CD8-positive, alpha-beta memory T cell (primary cell): ENCODE data around the gene IDUA. TPM values are rescaled to one million over a fixed set of nuclear protein-coding genes. Genes with fewer than 3 reads are reported as not detected.
"Not testable (repeated sequence)": the region's sequence is repeated elsewhere in the genome, so short reads cannot be mapped to it uniquely, and the experiment has no call there.

Experiments used
- CTCF ChIA-PET: fragments of 350-600 bp; sonication (Branson Sonifier 250); formaldehyde crosslinking; loops from one replicate; lab custom pipeline; 2021; ENCODE audit warnings: antibody characterized with exemption; lab: Charles Lee
- POLR2A ChIA-PET: fragments of 350-600 bp; sonication (Branson Sonifier 250); formaldehyde crosslinking; loops from one replicate; lab custom pipeline; 2021; ENCODE audit warnings: antibody characterized with exemption; lab: Charles Lee
- DNase-seq, 5 donors: peaks; one replicate each; pipeline versions ENCODE4 v3.0.0 to v3.0.0-alpha.2; 2020 to 2022; ENCODE audit warnings: mixed read lengths in 1 of 5
- H3K27ac ChIP-seq: one replicate; pipeline ENCODE4 v1.7.0; 2013; ENCODE audit warnings: low read depth, mild to moderate bottlenecking, low read length, moderate library complexity
- H3K27me3 ChIP-seq: 2 replicates; pipeline ENCODE4 v1.7.0; 2013; ENCODE audit warnings: low read length, mild to moderate bottlenecking; ENCODE audit not compliant: insufficient read depth, poor library complexity, severe bottlenecking
- H3K36me3 ChIP-seq: 2 replicates; pipeline ENCODE4 v1.7.0; 2013; ENCODE audit warnings: mild to moderate bottlenecking, low read length, moderate library complexity; ENCODE audit not compliant: insufficient read depth
- H3K4me1 ChIP-seq: 2 replicates; pipeline ENCODE4 v1.7.0; 2013; ENCODE audit warnings: mild to moderate bottlenecking, low read length, moderate library complexity; ENCODE audit not compliant: insufficient read depth
- H3K4me3 ChIP-seq: 2 replicates; pipeline ENCODE4 v1.7.0; 2013; ENCODE audit warnings: mild to moderate bottlenecking, low read length
- H3K9me3 ChIP-seq: 2 replicates; pipeline ENCODE4 v1.7.0; 2013; ENCODE audit warnings: mild to moderate bottlenecking, low read length
- H3K27ac Mint-ChIP-seq, 8 donors: one replicate each; pipeline ENCODE4 v1.8.0; 2020 to 2021; ENCODE audit warnings: mixed read lengths in 8 of 8, mild to moderate bottlenecking in 6 of 8, inconsistent platforms in 3 of 8, moderate library complexity in 3 of 8
- H3K27me3 Mint-ChIP-seq, 2 donors: one replicate each; pipeline ENCODE4 v1.8.0; 2020 to 2021; ENCODE audit warnings: mixed read lengths in 2 of 2, mild to moderate bottlenecking in 1 of 2, moderate library complexity in 1 of 2
- H3K36me3 Mint-ChIP-seq, 3 donors: one replicate each; pipeline ENCODE4 v1.8.0; 2020 to 2021; ENCODE audit warnings: mixed read lengths in 3 of 3, inconsistent platforms in 1 of 3, mild to moderate bottlenecking in 1 of 3
- H3K4me1 Mint-ChIP-seq, 3 donors: one replicate each; pipeline ENCODE4 v1.8.0; 2020 to 2021; ENCODE audit warnings: mixed read lengths in 3 of 3, inconsistent platforms in 1 of 3, mild to moderate bottlenecking in 1 of 3
- H3K4me3 Mint-ChIP-seq, 7 donors: one replicate each; pipeline ENCODE4 v1.8.0; 2020 to 2021; ENCODE audit warnings: mixed read lengths in 7 of 7, mild to moderate bottlenecking in 6 of 7, moderate library complexity in 4 of 7, inconsistent platforms in 2 of 7
- H3K9me3 Mint-ChIP-seq, 5 donors: one replicate each; pipeline ENCODE4 v1.8.0; 2020 to 2022; ENCODE audit warnings: mixed read lengths in 5 of 5, mild to moderate bottlenecking in 3 of 5, moderate library complexity in 2 of 5, inconsistent platforms in 1 of 5
- polyA plus RNA-seq: library from polyadenylated mRNA; unstranded; fragments of 300-500 nt; fragmentation: Illumina TruSeq; gene quantifications from one replicate; pipeline ENCODE4 v1.2.3, GENCODE V29; 2021
- total RNA-seq, 2 experiments: library from RNA; stranded (reverse); gene quantifications; one replicate each; pipeline ENCODE4 v1.2.3, GENCODE V29; 2021

The IDUA gene
- total and polyA plus RNA-seq, 3 experiments from 2014 or later = 9.3 to 19.1 (median 18.7) TPM

GRCh38 chr4:996997-997374 is 10.1 kb downstream of the IDUA start:
- Mint-ChIP-seq H3K36me3 (peaks cover 0 to 3% (median 0%) of the 10 kb centered on the region in 3 donors), H3K27me3 (peaks cover 10 to 23% of the 10 kb centered on the region in 2 donors), H3K4me1 (peaks cover 0 to 11% (median 1%) of the 10 kb centered on the region in 3 donors), H3K27ac (no peak overlapping the region), H3K4me3 (peak overlapping the region in 1 of 7 donors; percentile 6), H3K9me3 (no peaks in the 10 kb centered on the region)
- Histone ChIP-seq H3K4me3 (no peak overlapping the region), H3K4me1 (no peaks in the 10 kb centered on the region), H3K27ac (peak overlapping the region; percentile 75), H3K9me3 (no peaks in the 10 kb centered on the region), H3K27me3 (peaks cover 15% of the 10 kb centered on the region), H3K36me3 (no peaks in the 10 kb centered on the region)
- ChIA-PET POLR2A (no interaction called here), CTCF (no interaction called here)
- no peak for DNase-seq

GRCh38 chr4:997375-998071 is 10.7 kb downstream of the IDUA start:
- H3K4me1 ChIP-seq = no peaks in the 10 kb centered on the region
- no peak overlapping the region for H3K27ac ChIP-seq
- peaks cover 18% of the 10 kb centered on the region for H3K27me3 ChIP-seq
- H3K9me3 Mint-ChIP-seq = no peaks in the 10 kb centered on the region
- peaks cover 0 to 11% (median 1%) of the 10 kb centered on the region in 3 donors for H3K4me1 Mint-ChIP-seq
- no peaks in the 10 kb centered on the region for H3K36me3 Mint-ChIP-seq
- ChIA-PET POLR2A (no interaction called here), CTCF (no interaction called here)
- H3K27ac Mint-ChIP-seq = no peak overlapping the region
- H3K36me3 ChIP-seq = no peaks in the 10 kb centered on the region
- peaks cover 11 to 27% of the 10 kb centered on the region in 2 donors for H3K27me3 Mint-ChIP-seq
- peak overlapping the region in 1 of 7 donors; percentile 29 for H3K4me3 Mint-ChIP-seq
- no peak overlapping the region for H3K4me3 ChIP-seq
- no peaks in the 10 kb centered on the region for H3K9me3 ChIP-seq
- DNase-seq = no peak

- Mint-ChIP-seq H3K27ac (no peak overlapping the region), H3K9me3 (no peaks in the 10 kb centered on the region), H3K27me3 (peaks cover 11 to 27% of the 10 kb centered on the region in 2 donors), H3K36me3 (no peaks in the 10 kb centered on the region), H3K4me1 (peaks cover 0 to 11% (median 1%) of the 10 kb centered on the region in 3 donors), H3K4me3 (peak overlapping the region in 2 of 7 donors; percentile 29 to 49)
- no peaks in the 10 kb centered on the region for H3K4me1 ChIP-seq
- peaks cover 18% of the 10 kb centered on the region for H3K27me3 ChIP-seq
- H3K36me3 ChIP-seq = no peaks in the 10 kb centered on the region
- CTCF ChIA-PET = no interaction called here
- POLR2A ChIA-PET = no interaction called here
- H3K27ac ChIP-seq = no peak overlapping the region
- DNase-seq = no peak
- no peaks in the 10 kb centered on the region for H3K9me3 ChIP-seq
- no peak overlapping the region for H3K4me3 ChIP-seq
Measured at GRCh38 chr4:998096-998691, 11.3 kb downstream of the IDUA start.

- peaks cover 18% of the 10 kb centered on the region for H3K27me3 ChIP-seq
- H3K4me3 Mint-ChIP-seq, H3K36me3 Mint-ChIP-seq, POLR2A ChIA-PET, H3K4me1 ChIP-seq, H3K9me3 Mint-ChIP-seq, H3K36me3 ChIP-seq, H3K27ac ChIP-seq, H3K27ac Mint-ChIP-seq, DNase-seq, H3K4me3 ChIP-seq, H3K9me3 ChIP-seq, CTCF ChIA-PET: not testable (repeated sequence)
- peaks cover 0 to 14% (median 1%) of the 10 kb centered on the region in 3 donors for H3K4me1 Mint-ChIP-seq
- H3K27me3 Mint-ChIP-seq = peaks cover 11 to 34% of the 10 kb centered on the region in 2 donors
Measured at GRCh38 chr4:999240-999863, 12.5 kb downstream of the IDUA start.

GRCh38 chr4:999882-1000425 is 13.1 kb downstream of the IDUA start:
- Mint-ChIP-seq H3K9me3 (no peaks in the 10 kb centered on the region), H3K4me1 (peaks cover 0 to 14% (median 1%) of the 10 kb centered on the region in 3 donors), H3K27me3 (peaks cover 14 to 39% of the 10 kb centered on the region in 2 donors), H3K4me3 (no peak overlapping the region), H3K27ac (no peak overlapping the region), H3K36me3 (no peaks in the 10 kb centered on the region)
- H3K9me3 ChIP-seq = no peaks in the 10 kb centered on the region
- ChIA-PET CTCF (no interaction called here), POLR2A (no interaction called here)
- no peak overlapping the region for H3K27ac ChIP-seq
- peaks cover 18% of the 10 kb centered on the region for H3K27me3 ChIP-seq
- H3K36me3 ChIP-seq = no peaks in the 10 kb centered on the region
- no peaks in the 10 kb centered on the region for H3K4me1 ChIP-seq
- DNase-seq = no peak
- H3K4me3 ChIP-seq = no peak overlapping the region

- Mint-ChIP-seq H3K4me1 (peaks cover 0 to 14% (median 1%) of the 10 kb centered on the region in 3 donors), H3K4me3 (no peak overlapping the region), H3K27ac (no peak overlapping the region)
Measured at GRCh38 chr4:1000686-1001260, 13.9 kb downstream of the IDUA start.

GRCh38 chr4:1001561-1002130 is 14.8 kb downstream of the IDUA start:
- Histone ChIP-seq H3K9me3 (no peaks in the 10 kb centered on the region), H3K4me3 (no peak overlapping the region), H3K4me1 (no peaks in the 10 kb centered on the region), H3K27me3 (peaks cover 22% of the 10 kb centered on the region), H3K36me3 (no peaks in the 10 kb centered on the region), H3K27ac (no peak overlapping the region)
- no peak for DNase-seq
- no peak overlapping the region for H3K4me3 Mint-ChIP-seq
- ChIA-PET POLR2A (no interaction called here), CTCF (no interaction called here)
- peaks cover 23 to 48% of the 10 kb centered on the region in 2 donors for H3K27me3 Mint-ChIP-seq
- H3K36me3 Mint-ChIP-seq = no peaks in the 10 kb centered on the region
- H3K27ac Mint-ChIP-seq = no peak overlapping the region
- peaks cover 0 to under 1% (median 0%) of the 10 kb centered on the region in 5 donors for H3K9me3 Mint-ChIP-seq
- peaks cover 0 to 14% (median 1%) of the 10 kb centered on the region in 3 donors for H3K4me1 Mint-ChIP-seq

More at GRCh38 chr4:1000686-1001260, 13.9 kb downstream of the IDUA start:
- no peaks in the 10 kb centered on the region for H3K36me3 ChIP-seq
- POLR2A ChIA-PET = no interaction called here
- no peaks in the 10 kb centered on the region for H3K4me1 ChIP-seq
- Mint-ChIP-seq H3K36me3 (no peaks in the 10 kb centered on the region), H3K27me3 (peaks cover 17 to 43% of the 10 kb centered on the region in 2 donors), H3K9me3 (no peaks in the 10 kb centered on the region)
- H3K27ac ChIP-seq = no peak overlapping the region
- H3K4me3 ChIP-seq = no peak overlapping the region
- CTCF ChIA-PET = no interaction called here
- peaks cover 22% of the 10 kb centered on the region for H3K27me3 ChIP-seq
- no peaks in the 10 kb centered on the region for H3K9me3 ChIP-seq
- DNase-seq = no peak
